IMR-90 (cell line): Measurements from ENCODE around the gene HSPA9. TPM values are rescaled to one million over a fixed set of nuclear protein-coding genes. Genes with fewer than 3 reads are reported as not detected.
A peak's percentile ranks its signal among the peaks of the same experiment; 100 is the strongest.

ENCODE experiments used
- ATAC-seq: fragments of 200-7000 bp; cut with Tn5 transposase; 2 replicates; pipeline ENCODE4 v1.9.1; 2020; ENCODE audit warnings: low read depth, mild to moderate bottlenecking, moderate library complexity
- BruUV-seq: library from RNA; stranded (reverse); fragments of 400-500 nt; replicated peaks from 2 replicates; lab custom pipeline; 2021; lab: Mats Ljungman, UMichigan
- CTCF ChIA-PET: fragments of 300-600 bp; formaldehyde crosslinking; extraction: SDS; loops from one replicate; lab custom pipeline; 2021; ENCODE audit warnings: antibody characterized with exemption; lab: Yijun Ruan, JAX
- POLR2A ChIA-PET: fragments of 300-600 bp; sonication (Branson Sonifier 250); formaldehyde crosslinking; loops from one replicate; lab custom pipeline; 2022; ENCODE audit warnings: antibody characterized with exemption; ENCODE audit not compliant: unreplicated experiment; lab: Charles Lee
- DNase-seq: peaks from one replicate; pipeline ENCODE4 v3.0.0; 2013
- H2AFZ ChIP-seq: replicated peaks from 2 replicates; pipeline ENCODE3; 2013; ENCODE audit warnings: low read length, mild to moderate bottlenecking; ENCODE audit not compliant: poor library complexity
- H2AK5ac ChIP-seq: 2 replicates; pipeline ENCODE4 v1.6.1; 2013; ENCODE audit warnings: low read depth, low read length, inconsistent platforms
- H2AK9ac ChIP-seq: replicated peaks from 2 replicates; pipeline ENCODE3; 2013; ENCODE audit warnings: mild to moderate bottlenecking, low read depth, low read length, moderate library complexity; ENCODE audit not compliant: poor library complexity
- H2BK120ac ChIP-seq: 2 replicates; pipeline ENCODE4 v1.6.1; 2013; ENCODE audit warnings: low read depth, low read length, inconsistent platforms
- H2BK15ac ChIP-seq: 3 replicates; pipeline ENCODE4 v1.6.1; 2013; ENCODE audit warnings: low read depth, low read length, inconsistent platforms
- H2BK20ac ChIP-seq: 2 replicates; pipeline ENCODE4 v1.6.1; 2013; ENCODE audit warnings: low read depth, mild to moderate bottlenecking, inconsistent platforms, low read length, moderate library complexity
- H2BK5ac ChIP-seq: 2 replicates; pipeline ENCODE4 v1.6.1; 2013; ENCODE audit warnings: mild to moderate bottlenecking, low read depth, low read length, inconsistent platforms; ENCODE audit not compliant: poor library complexity, severe bottlenecking
- H3K14ac ChIP-seq: replicated peaks from 2 replicates; pipeline ENCODE4 v1.6.1; 2013; ENCODE audit warnings: low read depth, low read length, inconsistent platforms
- H3K18ac ChIP-seq: 2 replicates; pipeline ENCODE4 v1.6.1; 2013; ENCODE audit warnings: low read depth, low read length, control low read depth
- H3K23ac ChIP-seq: 2 replicates; pipeline ENCODE4 v1.6.1; 2013; ENCODE audit warnings: low read depth, low read length, inconsistent platforms
- H3K27ac ChIP-seq: 2 replicates; pipeline ENCODE4 v1.5.1; 2013; ENCODE audit warnings: mild to moderate bottlenecking, control low read depth, low read length; ENCODE audit not compliant: insufficient read depth
- H3K27me3 ChIP-seq: 2 replicates; pipeline ENCODE4 v1.6.1; 2013; ENCODE audit warnings: low read length; ENCODE audit not compliant: control insufficient read depth, insufficient read depth
- H3K36me3 ChIP-seq: 2 replicates; pipeline ENCODE4 v1.6.1; 2013; ENCODE audit warnings: low read length, mixed read lengths; ENCODE audit not compliant: control insufficient read depth, insufficient read depth
- H3K4ac ChIP-seq: 2 replicates; pipeline ENCODE4 v1.6.1; 2013; ENCODE audit warnings: low read depth, low read length, inconsistent platforms
- H3K4me1 ChIP-seq: 2 replicates; pipeline ENCODE4 v1.6.1; 2013; ENCODE audit warnings: low read length, mixed read lengths; ENCODE audit not compliant: control insufficient read depth, insufficient read depth
- H3K4me2 ChIP-seq: 2 replicates; pipeline ENCODE4 v1.6.1; 2013; ENCODE audit warnings: low read depth, mild to moderate bottlenecking, control low read depth, low read length, moderate library complexity
- H3K4me3 ChIP-seq: 2 replicates; pipeline ENCODE4 v1.5.1; 2013; ENCODE audit warnings: low read depth, mild to moderate bottlenecking, control low read depth, low read length, moderate library complexity; ENCODE audit not compliant: insufficient read depth
- H3K56ac ChIP-seq: 2 replicates; pipeline ENCODE4 v1.6.1; 2013; ENCODE audit warnings: low read length, inconsistent platforms; ENCODE audit not compliant: insufficient read depth; ENCODE audit errors: extremely low read depth
- H3K79me1 ChIP-seq, 2 experiments: 2 replicates each; pipeline ENCODE4 v1.6.1; 2013; ENCODE audit warnings: low read length in 2 of 2, inconsistent platforms in 1 of 2, low read depth in 1 of 2
- H3K9ac ChIP-seq: 2 replicates; pipeline ENCODE4 v1.6.1; 2013; ENCODE audit warnings: low read depth, low read length, control low read depth
- H3K9me1 ChIP-seq: 2 replicates; pipeline ENCODE4 v1.6.1; 2013; ENCODE audit warnings: low read length, inconsistent platforms; ENCODE audit not compliant: insufficient read depth
- H3K9me3 ChIP-seq: 2 replicates; pipeline ENCODE4 v1.6.1; 2013; ENCODE audit warnings: low read length; ENCODE audit not compliant: control insufficient read depth, insufficient read depth
- H4K20me1 ChIP-seq: 2 replicates; pipeline ENCODE4 v1.6.1; 2013; ENCODE audit warnings: low read length, inconsistent platforms; ENCODE audit not compliant: insufficient read depth
- H4K5ac ChIP-seq: 2 replicates; pipeline ENCODE4 v1.6.1; 2013; ENCODE audit warnings: mild to moderate bottlenecking, low read depth, low read length, control low read depth
- H4K8ac ChIP-seq, 2 experiments: 2 replicates each; pipeline ENCODE4 v1.6.1; 2013; ENCODE audit warnings: low read depth in 2 of 2, low read length in 2 of 2, control low read depth in 1 of 2, inconsistent platforms in 1 of 2
- H4K91ac ChIP-seq: 2 replicates; pipeline ENCODE4 v1.6.1; 2013; ENCODE audit warnings: low read depth, low read length, inconsistent platforms; ENCODE audit not compliant: insufficient read depth
- NFE2L2 ChIP-seq: fragments of 150-350 bp; IDR thresholded peaks from 2 replicates; pipeline ENCODE4 v1.6.1; 2016; ENCODE audit warnings: low read depth, mild to moderate bottlenecking, low read length
- POLR2A ChIP-seq: IDR thresholded peaks from 2 replicates; pipeline ENCODE4 v1.6.1; 2012; ENCODE audit warnings: mild to moderate bottlenecking, low read depth, low read length
- RCOR1 ChIP-seq: IDR thresholded peaks from 2 replicates; pipeline ENCODE4 v1.6.1; 2012; ENCODE audit warnings: mild to moderate bottlenecking, low read length, improper control_type of control experiment; ENCODE audit not compliant: insufficient replicate concordance
- WGBS, 2 experiments: methylation state at CpG; one replicate each; pipeline versions ENCODE4 v1.1.5 to v1.1.7; 2013; ENCODE audit warnings: missing lambda C conversion rate in 2 of 2; ENCODE audit not compliant: insufficient read length in 1 of 2; ENCODE audit errors: extremely low coverage in 2 of 2; 5-methylcytosine and 5-hydroxymethylcytosine counted together
- dilution Hi-C: fragments of 300-500 bp; cut with HindIII; formaldehyde crosslinking; loops from one replicate; pipeline ENCODE4 v1.14.3; 2018; ENCODE audit warnings: low sequenced_read_pairs; ENCODE audit not compliant: unreplicated experiment
- in situ Hi-C: fragments of 300-500 bp; cut with MboI; formaldehyde crosslinking; loops from 3 replicates; pipeline ENCODE4 v1.14.3; 2019; ENCODE audit warnings: low sequenced_read_pairs, inconsistent platforms, mixed read lengths
- intact Hi-C: fragments of 100-400 bp; cut with micrococcal nuclease; formaldehyde crosslinking; loops from 2 replicates; pipeline ENCODE4 v1.10.0; 2022
- polyA plus RNA-seq, 3 experiments: library from polyadenylated mRNA; depleted of rRNA; stranded (reverse); fragments of >200 nt; gene quantifications; 2 replicates each; pipeline ENCODE4 v1.2.3, GENCODE V29; 2012; ENCODE audit warnings: low replicate concordance in 1 of 3
- total RNA-seq: library from RNA; depleted of rRNA; stranded (reverse); fragments of >200 nt; gene quantifications from 2 replicates; pipeline ENCODE4 v1.2.3, GENCODE V29; 2012
- TF ChIP-seq, protein P1 (sequence below): conservative IDR thresholded peaks from 2 replicates; pipeline ENCODE4 v1.5.1; 2012; ENCODE audit warnings: mild to moderate bottlenecking, low read depth, low read length, improper control_type of control experiment

HSPA9 gene
- total and polyA plus RNA-seq, 2 of the 4 experiments (the other 2 are of a cell fraction), result 157 to 472 TPM

DNA sequence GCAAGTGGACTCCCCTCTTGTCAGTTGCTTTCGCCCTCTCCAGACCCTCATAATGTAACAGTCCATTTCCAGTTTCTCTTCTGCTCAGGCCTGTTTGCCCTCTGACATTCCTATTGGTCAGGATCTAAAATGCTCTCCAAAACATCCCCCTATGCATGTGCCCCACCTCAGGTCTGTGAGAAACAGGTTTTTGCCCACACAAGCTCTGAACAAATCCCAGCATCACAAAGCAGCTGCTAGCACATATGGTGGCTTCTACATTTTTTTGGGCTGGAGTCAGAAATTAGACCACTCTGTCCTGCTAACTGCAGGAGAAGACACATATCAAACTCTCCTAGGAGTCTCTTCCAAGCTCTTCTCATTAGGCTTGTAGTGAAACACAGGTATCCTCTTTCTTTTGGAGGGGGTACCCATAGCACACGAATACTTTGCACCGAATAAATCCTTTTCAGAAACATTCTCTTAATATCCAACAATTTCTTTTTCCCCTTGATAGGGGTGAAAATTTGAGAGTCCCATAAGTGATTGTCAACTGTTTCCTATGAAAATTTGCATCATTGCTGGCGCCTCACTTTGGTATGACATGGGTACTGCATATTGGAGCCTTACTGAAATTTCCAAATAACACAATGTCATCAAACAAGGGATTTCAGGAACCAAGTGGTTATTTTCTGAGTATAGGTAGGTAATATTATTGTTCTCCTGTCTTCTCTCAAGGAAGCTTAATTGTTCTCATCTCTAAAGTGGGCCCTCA, 19.3 kb upstream of the HSPA9 start:
- Histone ChIP-seq H3K9ac (no peak overlapping the region), H2AK5ac (no peak overlapping the region), H3K23ac (no peak overlapping the region), H3K4me1 (no peaks in the 10 kb centered on the region), H3K79me1 (no peaks in the 10 kb centered on the region), H3K18ac (no peak overlapping the region), H3K4me3 (no peak overlapping the region), H4K20me1 (no peaks in the 10 kb centered on the region), H3K56ac (no peak overlapping the region), H2AFZ (no peak overlapping the region), H4K91ac (no peak overlapping the region), H3K9me3 (no peaks in the 10 kb centered on the region), H3K27ac (no peak overlapping the region), H2BK120ac (no peak overlapping the region), H4K5ac (no peak overlapping the region), H2BK20ac (no peak overlapping the region), H3K9me1 (no peaks in the 10 kb centered on the region), H3K14ac (no peak overlapping the region), H2BK15ac (no peak overlapping the region), H4K8ac (no peak overlapping the region), H3K27me3 (peaks cover 31% of the 10 kb centered on the region), H2BK5ac (no peak overlapping the region), H3K4me2 (no peak overlapping the region), H3K4ac (no peak overlapping the region), H2AK9ac (no peak overlapping the region), H3K36me3 (no peaks in the 10 kb centered on the region)
- dilution Hi-C loops (no loop called here), in situ Hi-C loops (no loop called here), intact Hi-C loops (no loop called here)
- 100% methylated on average over 1 of the region's 4 CpGs; no CpG with 5 or more reads in 1 of the 2 experiments for WGBS, 2 experiments
- ChIA-PET POLR2A (no interaction called here), CTCF (interaction anchor here (0.5 to 1.3 kb wide), 2 partner anchors 15 to 1888 kb away, joined by 3 read pairs; no protein-coding TSS in a partner anchor)
- no TSS peak for BruUV-seq
- ATAC-seq, result no peak
- no peak for DNase-seq
- no peak for TF ChIP-seq POLR2A
- TF ChIP-seq NFE2L2, result no peak
- TF ChIP-seq, protein P1, sequence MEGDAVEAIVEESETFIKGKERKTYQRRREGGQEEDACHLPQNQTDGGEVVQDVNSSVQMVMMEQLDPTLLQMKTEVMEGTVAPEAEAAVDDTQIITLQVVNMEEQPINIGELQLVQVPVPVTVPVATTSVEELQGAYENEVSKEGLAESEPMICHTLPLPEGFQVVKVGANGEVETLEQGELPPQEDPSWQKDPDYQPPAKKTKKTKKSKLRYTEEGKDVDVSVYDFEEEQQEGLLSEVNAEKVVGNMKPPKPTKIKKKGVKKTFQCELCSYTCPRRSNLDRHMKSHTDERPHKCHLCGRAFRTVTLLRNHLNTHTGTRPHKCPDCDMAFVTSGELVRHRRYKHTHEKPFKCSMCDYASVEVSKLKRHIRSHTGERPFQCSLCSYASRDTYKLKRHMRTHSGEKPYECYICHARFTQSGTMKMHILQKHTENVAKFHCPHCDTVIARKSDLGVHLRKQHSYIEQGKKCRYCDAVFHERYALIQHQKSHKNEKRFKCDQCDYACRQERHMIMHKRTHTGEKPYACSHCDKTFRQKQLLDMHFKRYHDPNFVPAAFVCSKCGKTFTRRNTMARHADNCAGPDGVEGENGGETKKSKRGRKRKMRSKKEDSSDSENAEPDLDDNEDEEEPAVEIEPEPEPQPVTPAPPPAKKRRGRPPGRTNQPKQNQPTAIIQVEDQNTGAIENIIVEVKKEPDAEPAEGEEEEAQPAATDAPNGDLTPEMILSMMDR, result peak; percentile 27
- TF ChIP-seq RCOR1, result no peak
